ENCODE measurements around the gene FOXA3. TPM values are rescaled to one million over a fixed set of nuclear protein-coding genes. Genes with fewer than 3 reads are reported as not detected.

The FOXA3 gene
- total and polyA plus RNA-seq, 2 experiments from 2014 or later, result 14.6 to 18.6 TPM

DNA sequence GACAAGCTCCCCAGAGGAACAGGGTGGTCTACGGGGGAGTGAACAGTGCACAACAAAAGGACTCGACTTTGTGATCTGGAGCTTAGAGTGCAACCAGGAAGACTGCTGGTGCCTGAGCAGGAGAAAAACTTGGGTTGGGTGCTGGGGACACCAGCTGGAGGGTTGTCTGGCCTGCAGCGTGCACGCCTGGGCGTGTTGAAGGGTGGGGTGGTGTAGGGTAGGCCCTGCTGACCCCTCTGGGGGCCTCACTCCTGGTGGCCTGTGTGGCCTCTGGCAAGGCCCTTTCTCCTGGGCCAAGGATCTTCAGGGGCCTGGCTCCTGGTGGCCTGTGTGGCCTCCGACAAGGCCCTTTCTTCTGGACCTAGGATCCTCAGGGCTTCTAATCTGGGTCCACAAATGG is 44.4 kb upstream of the FOXA3 start:
- Histone ChIP-seq H2AFZ (no peak overlapping the region), H3K36me3 (replicated peaks; ENCODE audit: insufficient read depth, low read depth) (no peaks in the 10 kb centered on the region), H4K20me1 (ENCODE audit: insufficient read depth, poor library complexity, severe bottlenecking) (no peaks in the 10 kb centered on the region), H3K4me3 (no peak overlapping the region), H3K4me2 (no peak overlapping the region), H3K4me1 (ENCODE audit: insufficient read depth) (peaks cover 7% of the 10 kb centered on the region), H3K9me2 (replicated peaks; ENCODE audit: insufficient read depth) (no peaks in the 10 kb centered on the region), H3K27me3 (no peaks in the 10 kb centered on the region), H3K27ac (no peak overlapping the region), H3K79me2 (no peaks in the 10 kb centered on the region), H3K9me3 (ENCODE audit: low read depth) (no peaks in the 10 kb centered on the region)
- TF ChIP-seq EZH2 (IDR thresholded peaks at IDR 0.05; ENCODE audit: borderline replicate concordance), result no peak
- TF ChIP-seq EZH2phosphoT487 (IDR thresholded peaks at IDR 0.05; ENCODE audit: low read depth, severe bottlenecking, unreplicated experiment), result no peak
- no peak for TF ChIP-seq CTCF (IDR thresholded peaks at IDR 0.05; ENCODE audit: poor library complexity)
- DNase-seq (ENCODE audit: low spot score), result no peak
- 94% methylated on average over 6 of the region's 6 CpGs for WGBS (ENCODE audit: low lambda C conversion rate, missing lambda C conversion rate)

DNA sequence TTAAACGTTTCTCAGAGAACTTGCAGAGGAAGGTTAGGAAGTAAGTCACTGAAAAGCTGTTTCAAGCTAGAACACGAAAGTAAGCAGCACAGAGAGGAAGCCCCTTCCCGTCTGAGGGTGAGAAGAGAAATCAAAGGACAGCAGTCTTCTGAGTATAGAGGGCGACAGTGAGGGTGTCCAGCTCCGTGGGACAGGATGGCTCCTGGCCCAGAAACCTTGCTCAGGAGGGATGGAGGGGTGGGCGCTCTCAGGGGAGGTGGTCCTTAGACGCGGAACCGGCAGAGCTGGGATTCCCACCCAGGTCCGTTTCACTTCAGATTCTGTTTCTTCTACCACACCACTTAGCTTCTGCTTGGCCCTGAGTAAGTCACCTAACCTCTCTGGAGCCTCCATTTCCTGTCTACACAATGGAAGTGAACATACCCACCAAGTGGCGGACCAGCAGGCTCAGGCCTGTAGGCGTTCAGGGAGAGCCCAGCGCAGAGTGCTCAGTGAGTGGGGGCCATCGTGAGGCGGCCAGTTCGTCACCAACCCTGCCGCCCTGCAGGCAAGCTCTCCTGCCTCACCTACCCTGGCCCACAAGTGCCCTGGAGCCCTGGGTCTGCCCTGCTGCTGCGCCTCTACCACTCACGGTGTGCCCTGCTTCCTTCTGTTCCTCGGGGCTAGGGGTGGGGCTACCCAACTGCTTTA is 43.6 kb upstream of the FOXA3 start:
- no peak overlapping the region for H3K4me2 ChIP-seq
- DNase-seq (ENCODE audit: low spot score), result no peak
- TF ChIP-seq CTCF (IDR thresholded peaks at IDR 0.05; ENCODE audit: poor library complexity), result no peak
- no peak for TF ChIP-seq EZH2phosphoT487 (IDR thresholded peaks at IDR 0.05; ENCODE audit: low read depth, severe bottlenecking, unreplicated experiment)
- TF ChIP-seq EZH2 (IDR thresholded peaks at IDR 0.05; ENCODE audit: borderline replicate concordance), result no peak
- H2AFZ ChIP-seq, result no peak overlapping the region
- no peaks in the 10 kb centered on the region for H3K9me2 ChIP-seq (replicated peaks; ENCODE audit: insufficient read depth)
- H3K9me3 ChIP-seq (ENCODE audit: low read depth), result no peaks in the 10 kb centered on the region
- no peaks in the 10 kb centered on the region for H3K36me3 ChIP-seq (replicated peaks; ENCODE audit: insufficient read depth, low read depth)
- peaks cover 6% of the 10 kb centered on the region for H3K4me1 ChIP-seq (ENCODE audit: insufficient read depth)
- H3K27me3 ChIP-seq, result no peaks in the 10 kb centered on the region
- H4K20me1 ChIP-seq (ENCODE audit: insufficient read depth, poor library complexity, severe bottlenecking), result no peaks in the 10 kb centered on the region
- H3K4me3 ChIP-seq, result no peak overlapping the region
- no peaks in the 10 kb centered on the region for H3K79me2 ChIP-seq
- no peak overlapping the region for H3K27ac ChIP-seq
- 89% methylated on average over 19 of the region's 20 CpGs for WGBS (ENCODE audit: low lambda C conversion rate, missing lambda C conversion rate)

DNA sequence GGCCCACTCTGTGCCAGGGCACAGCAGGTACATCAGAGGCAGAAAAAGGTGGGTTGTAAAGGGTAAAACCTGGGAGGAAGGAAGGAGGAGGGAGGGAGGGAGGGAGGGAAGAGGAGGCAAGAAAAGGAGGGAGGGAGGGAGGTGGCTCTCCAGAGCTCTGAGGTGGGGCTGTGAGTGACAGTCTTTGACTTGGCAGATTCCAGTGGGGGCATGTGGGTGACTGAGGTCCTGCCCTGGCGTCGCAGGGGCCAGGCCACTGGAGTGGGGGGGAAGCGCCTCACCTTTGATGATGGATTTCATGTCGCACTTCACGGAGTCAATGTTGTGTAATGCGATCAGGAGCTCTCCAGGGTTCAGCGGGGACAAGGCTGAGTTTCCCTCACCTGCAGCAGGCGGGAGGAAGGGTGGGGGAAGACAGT is 43.0 kb upstream of the FOXA3 start:
- no peaks in the 10 kb centered on the region for H3K79me2 ChIP-seq
- H3K27me3 ChIP-seq, result no peaks in the 10 kb centered on the region
- H3K36me3 ChIP-seq (replicated peaks; ENCODE audit: insufficient read depth, low read depth), result no peaks in the 10 kb centered on the region
- no peaks in the 10 kb centered on the region for H3K9me3 ChIP-seq (ENCODE audit: low read depth)
- DNase-seq (ENCODE audit: low spot score), result no peak
- peaks cover under 1% of the 10 kb centered on the region for H3K4me1 ChIP-seq (ENCODE audit: insufficient read depth)
- H2AFZ ChIP-seq, result no peak overlapping the region
- TF ChIP-seq EZH2 (IDR thresholded peaks at IDR 0.05; ENCODE audit: borderline replicate concordance), result no peak
- no peak for TF ChIP-seq CTCF (IDR thresholded peaks at IDR 0.05; ENCODE audit: poor library complexity)
- TF ChIP-seq EZH2phosphoT487 (IDR thresholded peaks at IDR 0.05; ENCODE audit: low read depth, severe bottlenecking, unreplicated experiment), result no peak
- H3K4me2 ChIP-seq, result no peak overlapping the region
- no peaks in the 10 kb centered on the region for H3K9me2 ChIP-seq (replicated peaks; ENCODE audit: insufficient read depth)
- WGBS (ENCODE audit: low lambda C conversion rate, missing lambda C conversion rate), result 89% methylated on average over 8 of the region's 8 CpGs
- H4K20me1 ChIP-seq (ENCODE audit: insufficient read depth, poor library complexity, severe bottlenecking), result no peaks in the 10 kb centered on the region
- H3K4me3 ChIP-seq, result no peak overlapping the region
- H3K27ac ChIP-seq, result no peak overlapping the region
